Activated B cell treated with CpG ODN at 0.5 μM for 24 hours (primary cell): ENCODE data around the gene PRR14L. TPM values are rescaled to one million over a fixed set of nuclear protein-coding genes. Genes with fewer than 3 reads are reported as not detected.
A peak's percentile ranks its signal among the peaks of the same experiment; 100 is the strongest.

Experiments
- ATAC-seq: fragments of 200-7000 bp; cut with Tn5 transposase; one replicate; pipeline ENCODE4 v1.10.0; 2021; ENCODE audit warnings: low read depth, mild to moderate bottlenecking, moderate library complexity
- CTCF ChIA-PET: fragments of 350-600 bp; sonication (Branson Sonifier 250); formaldehyde crosslinking; loops from one replicate; lab custom pipeline; 2021; ENCODE audit warnings: antibody characterized with exemption; lab: Charles Lee
- POLR2A ChIA-PET: fragments of 350-600 bp; sonication (Branson Sonifier 250); formaldehyde crosslinking; loops from one replicate; lab custom pipeline; 2021; ENCODE audit warnings: antibody characterized with exemption; lab: Charles Lee
- DNase-seq: peaks from one replicate; pipeline ENCODE4 v3.0.0; 2022
- H3K27ac Mint-ChIP-seq: one replicate; pipeline ENCODE4 v1.8.0; 2020; ENCODE audit warnings: mixed read lengths
- H3K27me3 Mint-ChIP-seq: one replicate; pipeline ENCODE4 v1.8.0; 2021; ENCODE audit warnings: mixed read lengths
- H3K36me3 Mint-ChIP-seq: one replicate; pipeline ENCODE4 v1.8.0; 2021; ENCODE audit warnings: low read depth, mixed read lengths
- H3K4me1 Mint-ChIP-seq: one replicate; pipeline ENCODE4 v1.8.0; 2021; ENCODE audit warnings: mixed read lengths
- H3K4me3 Mint-ChIP-seq: one replicate; pipeline ENCODE4 v1.8.0; 2020; ENCODE audit warnings: mild to moderate bottlenecking, mixed read lengths
- H3K9me3 Mint-ChIP-seq: one replicate; pipeline ENCODE4 v1.8.0; 2020; ENCODE audit warnings: mixed read lengths
- intact Hi-C: fragments of 100-400 bp; cut with micrococcal nuclease; formaldehyde crosslinking; loops from one replicate; pipeline ENCODE4 v1.15.1; 2024
- total RNA-seq: library from RNA; stranded (reverse); gene quantifications from 2 replicates; pipeline ENCODE4 v1.2.3, GENCODE V29; 2022
- TF ChIP-seq, protein P1 (sequence below): fragments of 200-600 bp; IDR thresholded peaks from one replicate; pipeline ENCODE4 v1.8.0; 2022; ENCODE audit warnings: antibody characterized with exemption, mild to moderate bottlenecking

The PRR14L gene
- total RNA-seq, 1 donor from 2014 or later: 59.5 TPM

DNA sequence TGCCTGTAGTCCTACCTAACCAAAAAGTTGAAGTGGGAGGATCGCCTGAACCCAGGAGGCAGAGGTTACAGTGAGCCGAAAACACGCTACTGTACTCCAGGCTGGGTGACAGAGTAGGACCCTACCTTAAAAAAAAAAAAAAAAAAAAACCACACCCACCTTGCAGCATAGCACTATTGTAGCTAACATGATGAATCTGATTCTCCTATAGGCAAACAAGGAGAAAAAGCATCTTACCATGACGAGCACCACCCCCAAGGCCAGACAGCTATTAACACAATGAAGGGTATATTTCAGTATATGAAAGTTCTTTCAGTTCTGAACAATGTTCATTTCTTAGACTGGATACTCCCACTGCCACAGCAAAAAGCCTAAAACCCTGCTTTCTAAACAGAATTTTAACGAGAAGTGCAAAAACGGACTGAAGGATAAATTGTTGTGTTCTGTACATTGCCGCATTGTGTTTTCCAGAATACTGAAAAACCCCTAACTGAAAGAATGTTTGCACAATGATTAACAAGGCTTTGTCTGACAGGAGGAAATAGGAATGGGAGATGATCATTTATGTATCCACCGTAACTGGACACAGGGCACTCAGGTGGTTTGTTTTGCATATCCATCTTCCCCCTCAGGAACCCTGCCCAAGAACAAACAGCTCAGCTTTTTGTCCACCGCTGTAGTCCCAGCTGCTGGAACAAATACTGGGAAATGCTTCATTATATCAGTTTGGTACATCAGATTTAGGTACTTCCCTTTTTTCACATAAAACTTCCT, 96.8 kb downstream of the PRR14L start:
- ChIA-PET POLR2A (interaction anchor here (0.9 to 2.3 kb wide), 4 partner anchors 8 to 98 kb away, joined by 3 to 10 read pairs (median 6); partner anchors contain the start of gene PISD), CTCF (interaction anchor here (1.0 kb wide), 1 partner anchor 12 kb away, joined by 3 read pairs; no protein-coding TSS in a partner anchor)
- no peaks in the 10 kb centered on the region for H3K27me3 Mint-ChIP-seq
- peak overlapping the region; percentile 41 for H3K27ac Mint-ChIP-seq
- H3K36me3 Mint-ChIP-seq: peaks cover 22% of the 10 kb centered on the region
- TF ChIP-seq, protein P1, sequence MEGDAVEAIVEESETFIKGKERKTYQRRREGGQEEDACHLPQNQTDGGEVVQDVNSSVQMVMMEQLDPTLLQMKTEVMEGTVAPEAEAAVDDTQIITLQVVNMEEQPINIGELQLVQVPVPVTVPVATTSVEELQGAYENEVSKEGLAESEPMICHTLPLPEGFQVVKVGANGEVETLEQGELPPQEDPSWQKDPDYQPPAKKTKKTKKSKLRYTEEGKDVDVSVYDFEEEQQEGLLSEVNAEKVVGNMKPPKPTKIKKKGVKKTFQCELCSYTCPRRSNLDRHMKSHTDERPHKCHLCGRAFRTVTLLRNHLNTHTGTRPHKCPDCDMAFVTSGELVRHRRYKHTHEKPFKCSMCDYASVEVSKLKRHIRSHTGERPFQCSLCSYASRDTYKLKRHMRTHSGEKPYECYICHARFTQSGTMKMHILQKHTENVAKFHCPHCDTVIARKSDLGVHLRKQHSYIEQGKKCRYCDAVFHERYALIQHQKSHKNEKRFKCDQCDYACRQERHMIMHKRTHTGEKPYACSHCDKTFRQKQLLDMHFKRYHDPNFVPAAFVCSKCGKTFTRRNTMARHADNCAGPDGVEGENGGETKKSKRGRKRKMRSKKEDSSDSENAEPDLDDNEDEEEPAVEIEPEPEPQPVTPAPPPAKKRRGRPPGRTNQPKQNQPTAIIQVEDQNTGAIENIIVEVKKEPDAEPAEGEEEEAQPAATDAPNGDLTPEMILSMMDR: no peak
- no peaks in the 10 kb centered on the region for H3K9me3 Mint-ChIP-seq
- no peak for DNase-seq
- peak overlapping the region; percentile 13 for H3K4me3 Mint-ChIP-seq
- no peak for ATAC-seq
- peaks cover 53% of the 10 kb centered on the region for H3K4me1 Mint-ChIP-seq
- intact Hi-C loops: no loop called here

DNA sequence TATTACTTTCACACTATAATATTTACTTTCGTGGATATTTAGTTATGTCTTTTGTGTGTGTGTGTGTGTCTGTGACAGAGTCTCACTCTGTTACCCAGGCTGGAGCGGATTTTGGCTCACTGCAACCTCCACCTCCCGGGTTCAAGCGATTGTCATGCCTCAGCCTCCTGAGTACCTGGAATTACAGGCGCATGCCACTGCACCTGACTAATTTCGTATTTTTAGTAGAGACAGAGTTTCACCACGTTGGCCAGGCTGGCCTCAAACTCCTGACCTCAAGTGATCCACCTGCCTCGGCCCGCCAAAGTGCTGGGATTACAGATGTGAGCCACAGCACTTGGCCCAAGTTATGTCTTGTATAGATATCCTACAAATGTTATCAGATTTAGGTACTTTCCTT, 97.8 kb downstream of the PRR14L start:
- POLR2A ChIA-PET: interaction anchor here (0.9 to 2.3 kb wide), 2 partner anchors 10 to 12 kb away, joined by 3 to 8 read pairs; partner anchors contain the start of gene PISD
- H3K36me3 Mint-ChIP-seq: peaks cover 28% of the 10 kb centered on the region
- ATAC-seq (no peak), DNase-seq (no peak)
- H3K4me3 Mint-ChIP-seq: peak overlapping the region; percentile 38
- CTCF ChIA-PET: no interaction called here
- peaks cover 54% of the 10 kb centered on the region for H3K4me1 Mint-ChIP-seq
- TF ChIP-seq, protein P1: no peak
- peak overlapping the region; percentile 75 for H3K27ac Mint-ChIP-seq
- no peaks in the 10 kb centered on the region for H3K9me3 Mint-ChIP-seq
- intact Hi-C loops: no loop called here
- H3K27me3 Mint-ChIP-seq: no peaks in the 10 kb centered on the region

DNA sequence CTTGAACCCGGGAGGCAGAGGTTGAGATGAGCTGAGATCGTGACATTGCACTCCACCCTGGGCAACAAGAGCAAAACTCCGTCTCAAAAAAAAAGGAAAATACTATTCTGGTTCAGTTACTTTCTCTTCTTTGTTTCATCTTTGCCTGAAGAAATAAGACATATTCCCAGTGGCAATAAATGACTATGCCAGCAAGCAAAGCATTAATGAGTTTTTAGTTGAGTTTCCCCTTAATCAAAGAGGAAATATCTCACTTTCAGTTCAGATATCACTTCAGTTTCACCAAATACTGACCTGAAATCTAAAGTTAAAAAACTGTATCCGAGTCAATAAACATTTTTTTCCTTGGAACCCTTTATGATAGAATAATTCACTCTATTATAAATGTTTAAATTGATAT, 98.3 kb downstream of the PRR14L start:
- no peaks in the 10 kb centered on the region for H3K27me3 Mint-ChIP-seq
- H3K36me3 Mint-ChIP-seq: peaks cover 32% of the 10 kb centered on the region

DNA sequence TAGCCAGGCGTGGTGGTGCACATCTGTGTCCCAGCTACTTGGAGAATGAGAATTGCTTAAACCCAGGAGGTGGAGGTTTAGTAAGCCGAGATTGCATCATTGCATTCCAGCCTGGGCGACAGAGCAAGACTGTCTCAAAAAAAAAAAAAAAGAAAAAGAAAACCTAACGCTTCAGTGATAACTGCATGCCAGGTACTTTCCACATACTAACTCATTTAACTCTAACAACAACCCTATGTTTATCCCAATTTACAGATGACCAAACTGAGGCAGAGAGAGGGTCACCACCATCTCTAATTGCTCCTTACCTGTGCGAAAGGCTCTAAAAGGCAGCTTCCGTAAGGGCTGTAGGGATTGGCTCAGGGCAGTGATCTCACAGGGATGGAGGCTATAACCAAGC, 99.5 kb downstream of the PRR14L start:
- DNase-seq (no peak), ATAC-seq (peak; percentile 47)
- H3K9me3 Mint-ChIP-seq: no peaks in the 10 kb centered on the region
- intact Hi-C loops: loop anchor here (2.0 kb wide), 1 partner anchor 14 kb away; no protein-coding TSS in a partner anchor
- peak overlapping the region; percentile 50 for H3K4me3 Mint-ChIP-seq
- H3K27me3 Mint-ChIP-seq: no peaks in the 10 kb centered on the region
- H3K27ac Mint-ChIP-seq: peak overlapping the region; percentile 78
- peaks cover 67% of the 10 kb centered on the region for H3K4me1 Mint-ChIP-seq
- peaks cover 39% of the 10 kb centered on the region for H3K36me3 Mint-ChIP-seq
- ChIA-PET CTCF (interaction anchor here (1.3 kb wide), 1 partner anchor 11 kb away, joined by 3 read pairs; no protein-coding TSS in a partner anchor), POLR2A (interaction anchor here (0.7 to 1.4 kb wide), 3 partner anchors 11 to 89 kb away, joined by 3 read pairs; partner anchors contain the start of gene PISD)
- TF ChIP-seq, protein P1: no peak

More for the DNA sequence above, 98.3 kb downstream of the PRR14L start:
- Mint-ChIP-seq H3K9me3 (no peaks in the 10 kb centered on the region), H3K4me3 (peak overlapping the region; percentile 56), H3K27ac (peak overlapping the region; percentile 75), H3K4me1 (peaks cover 59% of the 10 kb centered on the region)
- CTCF ChIA-PET: interaction anchor here (1.3 kb wide), 1 partner anchor 10 kb away, joined by 3 read pairs; no protein-coding TSS in a partner anchor
- intact Hi-C loops: loop anchor here (2.0 kb wide), 1 partner anchor 15 kb away; no protein-coding TSS in a partner anchor
- TF ChIP-seq, protein P1: no peak
- ATAC-seq (peak; percentile 35), DNase-seq (no peak)
- POLR2A ChIA-PET: no interaction called here
